ENCODE measurements around the gene SLC25A13.

SLC25A13 gene

DNA sequence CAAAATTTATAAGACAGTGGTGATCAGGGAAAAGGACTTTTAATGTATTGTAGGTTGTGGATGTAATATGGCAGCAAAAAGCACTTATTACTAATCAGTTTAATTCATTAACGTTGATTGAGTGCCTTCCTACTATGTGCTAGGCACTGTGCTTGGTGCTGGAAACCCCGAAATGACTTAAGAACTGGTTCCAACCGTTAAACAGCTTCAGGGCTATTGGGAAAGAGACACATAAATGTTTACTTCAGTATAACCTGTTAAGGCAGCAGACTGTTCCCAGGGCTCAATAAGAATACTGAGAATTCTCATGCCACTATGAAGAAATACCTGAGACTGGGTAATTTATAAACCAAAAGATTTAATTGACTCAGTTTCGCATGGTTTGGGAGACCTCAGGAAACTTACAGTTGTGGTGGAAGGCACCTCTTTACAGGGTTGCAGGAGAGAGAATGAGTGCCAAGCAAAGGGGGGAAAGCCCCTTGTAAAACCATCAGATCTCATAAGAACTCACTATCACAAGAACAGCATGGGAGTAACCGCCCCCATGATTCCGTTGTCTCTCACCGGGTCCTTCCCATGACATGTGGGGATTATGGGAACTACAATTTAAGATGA, 1.1 kb upstream of the SLC25A13 start:
- no peak for DNase-seq (ENCODE audit: low spot score)

DNA sequence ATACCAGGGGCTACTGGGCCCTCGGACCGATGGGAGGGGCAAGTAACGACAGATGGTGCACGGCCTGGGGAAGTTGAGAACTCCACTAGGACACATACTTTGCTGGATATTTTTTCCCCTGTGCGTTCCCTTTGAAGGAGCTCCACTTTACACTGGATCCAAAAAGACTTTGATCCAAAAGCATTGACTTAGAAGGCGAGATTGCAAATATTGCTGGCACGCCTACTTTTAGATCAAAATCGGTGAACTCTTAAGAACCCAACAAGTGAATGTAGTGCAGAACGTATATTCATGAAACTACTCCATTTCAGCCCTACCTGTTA, 436 bp upstream of the SLC25A13 start:
- no peak for DNase-seq (ENCODE audit: low spot score)

DNA sequence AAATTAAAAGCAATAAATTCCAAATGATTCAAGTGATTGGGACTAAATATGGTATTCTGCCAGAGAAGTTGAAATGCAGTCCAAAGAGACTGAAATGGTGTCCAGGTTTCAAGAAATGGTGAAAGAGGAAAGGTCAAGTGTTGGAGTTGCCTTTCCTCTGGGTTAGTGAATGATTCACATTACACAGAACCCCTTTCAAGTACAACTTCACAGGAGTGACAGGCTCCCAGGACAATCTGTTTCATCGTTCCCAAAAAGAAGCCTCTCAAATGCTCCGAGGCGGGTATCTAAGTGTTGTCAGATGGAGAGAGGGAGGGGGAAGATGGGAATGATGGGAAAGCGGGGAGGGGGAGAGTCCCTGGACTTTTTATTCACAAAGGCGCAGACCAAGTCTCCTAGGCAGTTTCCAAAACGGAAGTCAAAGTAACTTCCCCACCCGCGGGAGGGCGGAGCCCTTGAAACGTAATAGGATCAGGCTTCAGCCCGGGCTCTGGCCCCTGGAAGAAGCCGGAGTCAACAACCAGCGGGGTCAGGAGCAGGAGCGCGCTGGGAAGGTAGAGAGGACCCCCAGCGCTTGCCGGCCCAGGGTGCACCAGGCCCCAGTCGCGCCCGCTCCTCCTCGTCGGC, 754 bp downstream of the SLC25A13 start:
- DNase-seq (ENCODE audit: low spot score): peak; percentile 90

DNA sequence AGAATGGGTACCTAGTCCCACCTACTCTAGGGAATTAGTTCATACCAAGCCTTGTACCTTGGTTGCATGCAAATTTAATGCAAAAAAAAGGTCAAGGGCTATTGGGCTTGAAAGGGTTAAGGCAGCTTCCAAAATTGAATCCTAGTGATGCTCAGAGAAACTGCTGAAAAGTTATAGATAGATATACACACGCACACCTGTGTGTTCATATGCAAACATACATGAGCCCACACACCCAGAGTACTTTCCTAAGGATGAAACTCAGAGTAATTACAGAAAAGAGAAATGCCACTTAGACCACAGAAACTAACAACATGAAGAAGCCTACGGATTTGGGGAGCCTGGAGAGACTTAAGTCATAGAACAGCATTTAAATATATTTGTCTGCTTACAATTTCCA, 1.5 kb downstream of the SLC25A13 start:
- DNase-seq (ENCODE audit: low spot score): no peak

DNA sequence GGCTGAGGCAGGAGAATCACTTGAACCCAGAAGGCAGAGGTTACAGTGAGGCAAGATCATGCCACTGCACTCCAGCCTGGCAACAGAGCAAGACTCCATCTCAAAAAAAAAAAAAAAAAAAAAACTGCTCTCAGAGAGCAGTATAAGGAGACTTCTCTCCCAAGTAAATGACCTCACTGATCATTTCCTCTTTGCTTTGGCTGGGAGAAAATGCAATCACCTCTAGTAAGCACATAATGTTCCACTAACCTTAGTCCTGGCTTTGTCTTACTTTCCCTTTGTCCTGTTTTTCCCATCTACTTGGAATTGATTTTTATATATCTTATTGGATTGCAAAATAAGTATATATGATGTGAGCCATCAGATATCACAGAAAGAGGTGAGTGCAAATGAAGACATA, 2.5 kb downstream of the SLC25A13 start:
- peak; percentile 23 for DNase-seq (ENCODE audit: low spot score)

DNA sequence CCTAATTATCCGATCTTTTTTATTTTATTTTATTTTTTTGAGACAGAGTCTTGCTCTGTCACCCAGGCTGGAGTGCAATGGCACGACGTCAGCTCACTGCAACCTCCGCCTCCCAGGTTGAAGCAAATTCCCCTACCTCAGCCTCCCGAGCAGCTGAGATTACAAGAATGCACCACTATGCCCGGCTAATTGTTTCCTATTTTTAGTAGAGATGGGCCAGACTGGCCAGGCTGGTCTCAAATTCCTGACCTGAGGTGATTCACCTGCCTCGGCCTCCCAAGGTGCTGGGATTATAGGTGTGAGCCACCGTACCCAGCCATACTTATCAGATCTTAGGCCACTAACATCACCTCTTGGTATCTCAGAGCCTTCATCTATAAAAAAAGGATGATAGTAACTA, 4.9 kb downstream of the SLC25A13 start:
- no peak for DNase-seq (ENCODE audit: low spot score)

DNA sequence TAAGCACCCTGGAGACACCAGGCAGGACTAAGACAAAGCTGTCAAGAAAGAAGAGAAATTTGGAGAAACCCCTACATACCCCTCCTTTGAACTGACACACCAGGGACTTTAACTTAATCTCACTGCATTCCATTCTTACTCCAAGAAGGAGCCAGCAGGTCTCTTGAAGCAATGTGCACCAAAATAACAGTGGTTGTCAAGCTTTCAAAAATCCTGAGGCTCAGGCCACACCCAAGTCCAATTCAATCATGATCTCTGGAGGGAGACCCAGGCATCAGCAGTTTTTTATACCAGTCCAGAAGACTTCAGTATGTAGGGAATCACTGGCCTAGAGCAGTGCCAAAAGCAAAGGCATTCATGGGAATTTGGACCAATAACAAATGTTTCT, 6.8 kb downstream of the SLC25A13 start:
- DNase-seq (ENCODE audit: low spot score): no peak

DNA sequence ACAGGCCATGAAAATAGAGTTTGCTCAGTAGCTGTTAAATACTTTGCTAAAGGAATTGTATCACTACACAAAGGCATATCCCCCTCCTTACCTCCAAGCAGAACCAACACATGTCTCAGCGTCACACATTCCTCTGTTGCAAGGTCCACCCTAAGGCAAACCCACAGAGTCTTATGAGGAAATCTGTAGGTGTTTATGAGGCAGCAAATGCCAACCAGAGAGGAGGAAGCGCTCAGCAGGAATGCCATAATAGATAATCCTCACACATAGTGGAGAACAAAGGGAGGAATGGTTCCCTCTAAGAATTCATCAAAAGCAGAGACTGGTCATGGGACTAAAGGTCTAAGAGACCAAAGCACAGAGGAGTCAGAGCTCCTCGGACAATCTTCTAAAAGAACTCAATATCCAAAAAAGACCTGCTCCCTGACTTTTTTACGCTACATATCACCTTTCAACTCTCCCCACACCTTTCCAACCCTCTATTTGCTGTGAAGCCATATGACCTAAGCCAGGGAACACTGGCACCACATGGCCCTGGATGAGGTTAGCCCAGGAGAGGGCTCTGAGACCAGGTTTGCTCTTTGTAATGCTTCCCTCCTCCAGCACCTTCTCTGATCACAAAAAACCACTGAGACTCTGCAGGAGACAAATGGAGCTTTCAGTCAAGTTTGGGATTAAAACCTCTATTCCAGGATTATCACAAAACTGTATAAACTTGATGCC, 7.3 kb downstream of the SLC25A13 start:
- no peak for DNase-seq (ENCODE audit: low spot score)

DNA sequence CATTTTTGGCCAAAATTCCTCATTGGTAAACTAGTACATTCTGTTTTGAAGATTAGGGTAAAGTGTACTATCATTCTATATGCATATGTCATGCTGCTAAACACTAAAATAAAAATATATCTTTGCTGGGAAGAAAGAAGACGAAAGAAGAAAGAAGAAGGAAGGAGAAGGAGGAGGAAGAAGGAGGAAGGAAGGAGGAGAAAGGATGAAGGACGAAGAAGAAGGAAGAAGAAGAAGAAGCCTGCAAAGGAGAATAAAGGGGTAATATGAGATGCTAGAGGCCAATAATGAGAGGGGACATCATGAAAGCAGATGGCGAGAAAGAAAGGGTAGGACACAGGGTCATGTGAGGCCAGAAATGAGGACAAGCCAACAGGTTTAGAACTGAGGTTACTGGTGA, 8.0 kb downstream of the SLC25A13 start:
- no peak for DNase-seq (ENCODE audit: low spot score)

DNA sequence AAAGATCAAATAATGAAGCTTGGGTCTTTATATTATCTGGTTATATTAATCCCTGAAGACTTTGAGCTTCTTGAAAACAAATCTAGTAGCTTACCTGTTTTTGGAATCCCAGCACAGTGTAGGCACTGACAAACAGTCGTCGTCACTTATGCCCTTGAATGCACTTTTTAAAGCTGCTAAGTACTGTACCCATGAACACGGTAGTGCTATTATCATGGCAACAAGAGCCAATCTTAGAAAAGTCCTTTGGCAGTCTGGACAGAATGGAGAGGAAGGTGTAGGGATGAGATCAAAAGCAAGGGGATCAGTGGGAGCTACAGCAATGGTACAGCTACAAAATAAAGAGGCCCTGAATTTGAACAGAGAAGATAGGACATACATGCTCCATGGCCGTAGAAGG, 9.4 kb downstream of the SLC25A13 start:
- DNase-seq (ENCODE audit: low spot score): no peak

DNA sequence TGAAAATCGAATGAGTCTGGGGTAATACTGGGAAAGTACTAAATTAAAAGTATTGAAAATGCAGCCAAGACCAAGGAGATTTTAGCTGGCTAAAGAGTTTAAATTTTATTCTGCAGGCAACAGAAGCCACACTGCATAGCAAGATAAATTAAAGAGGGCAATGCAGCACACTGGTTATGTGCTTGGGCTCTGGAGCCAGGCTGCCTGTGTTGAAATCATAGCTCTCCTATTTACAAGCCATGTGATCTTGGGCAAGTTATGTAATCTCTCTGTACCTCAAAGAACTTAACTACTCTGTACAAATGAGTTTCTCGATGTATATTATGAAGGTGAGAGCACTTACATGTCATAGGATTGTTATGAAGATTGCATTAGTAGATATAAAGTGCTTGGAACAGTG, 9.9 kb downstream of the SLC25A13 start:
- no peak for DNase-seq (ENCODE audit: low spot score)

DNA sequence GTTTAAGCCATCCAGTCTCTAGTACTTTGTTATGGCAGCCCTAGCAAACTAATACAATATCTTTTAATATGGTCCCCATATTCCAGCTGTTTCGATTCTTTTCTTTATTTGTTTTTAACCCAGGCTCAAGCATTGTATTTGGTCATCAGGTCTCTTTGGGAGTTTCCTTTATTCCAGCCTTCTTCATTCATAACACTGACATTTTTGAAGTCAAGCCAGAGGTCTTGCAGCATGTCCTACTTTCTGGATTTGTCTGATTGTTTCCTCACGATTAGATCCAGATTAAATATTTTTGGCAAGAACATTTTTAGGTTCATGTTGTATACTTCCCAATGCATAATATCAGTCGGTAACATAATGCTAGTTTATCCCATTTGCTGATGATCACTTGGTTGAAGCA, 11.8 kb downstream of the SLC25A13 start:
- no peak for DNase-seq (ENCODE audit: low spot score)

DNA sequence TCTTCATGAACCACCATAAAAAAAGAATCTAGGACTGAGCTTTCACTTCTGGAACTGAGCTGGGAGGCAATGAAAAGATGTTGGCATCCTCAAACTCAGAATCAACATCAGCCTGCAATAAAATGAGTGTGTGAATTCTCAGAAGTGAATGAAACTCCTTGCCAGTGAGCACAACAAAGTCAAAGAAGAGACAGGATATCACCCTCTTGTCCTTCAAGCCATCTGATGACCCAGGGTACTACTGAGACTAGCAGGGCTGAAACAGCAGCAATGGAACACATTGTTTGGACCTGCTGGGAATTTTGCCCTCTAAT, 13.0 kb downstream of the SLC25A13 start:
- DNase-seq (ENCODE audit: low spot score): no peak

DNA sequence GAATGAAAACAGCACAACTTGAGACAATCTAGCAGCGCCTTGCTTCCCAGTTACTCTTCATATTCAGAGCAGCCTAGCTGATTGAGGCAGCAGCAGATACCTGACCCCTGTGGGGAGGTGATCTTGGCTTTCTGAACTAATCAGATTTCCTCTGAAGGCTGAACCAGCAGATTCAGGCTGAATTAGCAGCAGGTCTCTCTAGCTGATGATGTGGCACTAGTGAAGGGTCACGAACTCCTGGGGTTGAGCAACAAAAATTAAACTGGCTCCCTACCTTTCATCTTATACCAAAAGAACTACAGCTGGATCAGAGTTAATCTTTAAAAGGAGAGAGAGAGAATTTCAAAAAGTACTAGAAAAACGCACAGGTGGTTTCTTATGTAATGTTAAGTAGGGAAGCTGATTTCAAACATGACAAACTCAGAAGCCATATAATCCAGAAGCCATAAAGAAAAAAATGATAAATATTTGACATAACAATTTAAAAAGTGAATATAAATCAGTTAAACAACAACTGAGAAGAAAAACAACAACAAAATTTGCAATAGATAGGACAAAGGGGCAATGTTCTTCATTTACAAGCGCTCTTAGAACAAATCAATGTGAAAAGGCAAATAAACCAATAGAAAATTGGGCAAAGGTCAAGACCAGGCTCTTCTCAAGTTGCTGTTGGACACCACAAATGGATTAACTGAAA, 13.5 kb downstream of the SLC25A13 start:
- DNase-seq (ENCODE audit: low spot score): no peak

DNA sequence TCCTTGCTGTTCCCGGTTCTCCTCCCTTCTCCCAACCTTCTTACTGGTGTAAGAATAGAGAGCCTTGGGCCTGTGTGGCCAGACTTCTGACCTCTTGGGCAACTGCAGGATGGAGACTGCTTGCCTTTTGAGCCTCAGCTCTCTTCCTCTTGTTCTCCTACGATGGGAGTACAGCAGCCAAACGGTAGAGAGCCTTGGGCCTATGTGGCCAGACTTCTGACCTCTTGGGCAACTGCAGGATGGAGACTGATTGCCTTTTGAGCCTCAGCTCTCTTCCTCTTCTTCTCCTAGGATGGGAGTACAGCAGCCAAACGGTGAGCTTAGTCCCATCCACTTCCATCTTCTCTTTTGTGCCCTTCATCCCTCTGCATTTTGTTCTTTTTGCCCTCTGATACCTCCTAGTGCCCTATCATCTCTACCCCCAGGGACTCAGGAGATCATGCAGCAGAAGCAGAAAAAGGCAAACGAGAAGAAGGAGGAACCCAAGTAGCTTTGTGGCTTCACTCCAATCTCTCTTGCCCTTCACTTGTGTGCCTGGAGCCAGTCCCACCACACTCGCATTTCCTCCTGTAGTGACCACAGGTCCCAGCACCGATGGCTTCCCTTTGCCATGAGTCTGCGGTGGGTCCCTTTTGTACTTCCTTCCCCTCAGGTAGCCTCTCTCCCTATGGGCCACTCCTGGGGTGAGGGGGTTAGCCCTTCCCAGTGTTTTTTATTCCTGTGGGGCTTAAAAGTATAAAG, 15.3 kb downstream of the SLC25A13 start:
- no peak for DNase-seq (ENCODE audit: low spot score)

DNA sequence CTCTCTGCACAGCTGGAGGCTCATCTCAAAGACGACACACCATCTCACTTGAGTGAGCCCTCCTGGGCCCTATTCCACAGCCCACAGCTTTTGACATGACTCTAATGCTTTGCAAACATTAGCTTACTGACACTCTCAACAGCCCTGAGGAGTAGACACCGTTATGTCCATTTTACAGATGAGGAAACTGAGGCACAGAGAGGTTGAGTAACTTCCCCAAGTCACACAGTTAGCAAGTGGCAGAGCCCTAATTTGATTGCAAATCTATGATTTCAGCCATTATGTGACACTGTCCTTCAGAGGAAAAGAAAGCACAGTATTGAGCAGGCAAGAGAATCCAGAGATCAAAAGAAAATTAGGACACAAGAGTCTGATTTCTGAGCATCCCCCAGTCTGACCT, 16.0 kb downstream of the SLC25A13 start:
- no peak for DNase-seq (ENCODE audit: low spot score)

DNA sequence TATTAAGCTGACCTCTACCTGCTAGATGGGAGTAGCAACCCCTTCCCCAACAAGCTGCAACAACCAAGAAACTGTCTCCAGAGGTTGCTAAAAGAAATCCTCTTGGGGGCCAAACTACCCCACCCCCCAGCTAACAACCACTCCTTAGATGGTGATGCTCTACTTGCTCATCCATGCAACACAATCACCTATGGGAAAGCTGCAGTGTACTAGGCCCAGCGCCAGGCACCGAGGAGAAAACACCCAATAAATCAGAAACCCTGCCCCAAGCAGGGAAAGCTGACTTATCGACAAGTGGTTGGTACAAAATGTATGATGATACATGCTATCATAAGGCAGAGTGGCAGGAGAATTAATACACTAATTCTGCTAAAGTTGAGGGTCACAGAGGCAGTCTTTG, 17.3 kb downstream of the SLC25A13 start:
- DNase-seq (ENCODE audit: low spot score): no peak

DNA sequence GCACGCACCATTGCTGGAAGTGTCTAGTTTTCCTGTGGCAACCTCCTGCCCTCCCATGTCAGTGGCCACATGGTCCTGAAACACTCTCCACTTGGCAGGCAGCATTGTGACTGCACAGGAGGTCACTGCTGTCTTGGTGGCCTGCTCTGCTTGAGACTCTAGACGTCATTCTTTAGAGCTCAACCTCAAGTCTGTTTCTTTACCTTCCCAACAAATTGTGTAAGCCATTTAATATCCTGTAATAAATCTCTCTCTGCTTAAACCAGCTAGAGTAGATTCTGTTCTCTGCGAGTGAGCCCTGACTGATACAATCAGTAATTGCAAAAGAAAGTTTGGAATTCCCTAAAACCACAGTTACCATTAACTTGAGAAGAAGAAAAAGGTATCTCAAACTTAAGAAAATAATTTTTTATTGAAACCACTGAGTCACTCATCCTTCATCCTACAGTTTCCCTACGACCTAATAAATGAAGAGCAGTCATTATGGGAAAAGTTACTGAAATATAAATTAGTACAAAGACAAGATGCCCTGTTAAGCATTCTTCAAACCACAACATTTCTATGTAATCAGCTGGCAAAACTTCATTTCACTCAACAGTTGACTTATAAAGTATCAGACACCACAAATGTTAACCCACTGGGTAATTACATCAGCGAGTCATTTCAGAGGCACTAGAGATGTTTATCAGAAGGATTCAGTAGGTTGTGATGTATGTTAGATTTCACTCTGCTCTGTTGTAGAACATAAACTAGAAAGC, 18.0 kb downstream of the SLC25A13 start:
- peak; percentile 29 for DNase-seq (ENCODE audit: low spot score)

DNA sequence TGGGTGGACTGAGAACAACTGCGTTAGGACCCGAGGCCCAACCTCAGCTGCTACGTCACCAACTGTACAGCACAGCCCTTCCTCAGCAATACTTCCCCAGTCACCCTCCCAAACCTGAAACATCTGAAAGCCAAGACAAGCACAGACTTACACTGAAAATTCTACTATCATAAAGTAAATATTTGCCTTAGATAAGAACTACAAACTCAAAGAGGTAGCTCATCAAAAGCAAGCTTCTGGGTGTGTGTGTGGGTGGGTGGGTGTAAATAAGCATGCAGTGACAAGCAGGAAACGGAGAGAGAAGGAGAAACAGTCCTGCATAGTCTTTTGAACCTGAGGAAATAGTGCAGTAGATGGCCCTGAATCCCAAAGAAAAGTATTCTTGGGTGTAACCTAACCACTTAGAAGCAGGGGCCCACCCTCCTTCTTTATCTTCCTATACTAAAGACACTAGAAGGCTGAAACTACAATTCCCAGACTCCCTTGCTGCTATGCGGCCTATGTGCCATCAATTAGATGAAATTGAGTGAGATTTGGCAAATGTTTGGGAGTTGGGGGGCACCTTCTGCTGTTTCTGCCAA, 18.7 kb downstream of the SLC25A13 start:
- no peak for DNase-seq (ENCODE audit: low spot score)

DNA sequence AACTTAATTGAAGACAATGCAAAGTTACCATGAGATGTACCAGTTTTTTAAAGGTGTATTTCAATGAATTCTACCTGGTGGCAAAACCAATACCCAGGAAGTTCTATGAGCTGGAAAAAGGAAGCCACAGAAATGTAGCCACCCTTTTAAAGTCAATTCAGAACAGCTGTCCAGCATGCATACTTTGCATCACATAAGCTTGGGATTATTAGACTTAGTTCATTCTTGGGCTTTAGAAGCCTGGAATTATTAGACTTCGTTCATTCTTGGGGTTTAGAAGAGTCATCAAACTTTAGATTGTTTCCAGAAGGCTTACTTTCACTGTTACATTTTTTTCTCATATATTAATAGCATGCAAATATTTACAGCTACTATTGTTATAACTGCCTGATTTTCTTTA, 20.9 kb downstream of the SLC25A13 start:
- no peak for DNase-seq (ENCODE audit: low spot score)

DNA sequence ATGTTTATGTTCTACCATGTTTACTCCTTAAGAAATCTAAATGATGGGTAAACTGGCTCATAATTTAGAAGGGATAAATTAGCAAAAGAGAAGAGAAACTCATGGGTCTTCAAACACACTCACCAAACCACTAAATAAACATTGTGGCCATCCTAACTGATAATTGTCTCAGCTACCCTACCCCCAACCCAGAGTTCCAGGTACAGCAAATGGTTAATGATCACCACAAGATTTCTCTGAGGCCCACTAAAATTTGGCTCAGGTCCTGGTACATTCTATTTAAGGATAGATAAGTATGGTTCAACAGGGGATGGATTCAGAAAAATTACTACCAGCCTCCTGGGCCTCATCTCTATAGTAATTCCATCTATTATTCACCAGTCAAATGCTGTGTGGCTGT, 21.4 kb downstream of the SLC25A13 start:
- DNase-seq (ENCODE audit: low spot score): no peak

DNA sequence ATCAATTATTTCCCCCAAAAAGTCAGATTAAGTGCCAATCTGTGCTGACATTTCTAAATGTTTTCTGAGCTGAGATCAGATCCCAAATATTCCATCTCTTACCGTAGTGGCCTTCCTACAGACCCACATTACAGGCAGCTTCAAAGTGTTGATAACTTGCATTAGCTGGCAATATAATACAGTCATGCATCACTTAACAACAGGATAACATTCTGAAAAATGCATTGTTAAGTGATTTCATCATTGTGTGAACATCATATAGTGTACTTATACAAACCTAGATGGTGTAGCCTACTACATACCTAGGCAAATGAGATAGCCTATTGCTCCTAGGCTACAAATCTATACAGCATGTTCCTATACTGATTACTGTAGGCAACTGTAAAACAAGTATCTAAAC, 22.4 kb downstream of the SLC25A13 start:
- no peak for DNase-seq (ENCODE audit: low spot score)

All from RKO (cell line).